Right lobe of liver (tissue), 6 donors: ENCODE results near the gene DHFR2. TPM values are rescaled to one million over a fixed set of nuclear protein-coding genes. Genes with fewer than 3 reads are reported as not detected.

Source experiments
- ATAC-seq, 4 donors: fragments of 200-7000 bp; cut with Tn5 transposase; one replicate each; pipeline ENCODE4 v1.9.1; 2020; ENCODE audit warnings: mild to moderate bottlenecking in 4 of 4, moderate library complexity in 4 of 4
- DNase-seq, 3 donors: peaks; one replicate each; pipeline ENCODE4 v3.0.0-alpha.2; 2020
- H3K27ac ChIP-seq, 3 donors: fragments of 200-600 bp; one replicate each; pipeline ENCODE4 v1.8.0; 2022
- H3K27me3 ChIP-seq, 2 donors: fragments of 200-600 bp; one replicate each; pipeline ENCODE4 v1.8.0; 2022
- H3K36me3 ChIP-seq, 4 donors: fragments of 200-600 bp; sonication (generic) in 1 of 4; one replicate each; pipeline versions ENCODE4 v1.5.1 to v1.8.0; 2017 to 2022; ENCODE audit warnings: control low read depth in 1 of 4
- H3K4me1 ChIP-seq, 4 donors: fragments of 200-600 bp; sonication (generic) in 1 of 4; one replicate each; pipeline versions ENCODE4 v1.5.1 to v1.8.0; 2017 to 2022; ENCODE audit warnings: control low read depth in 1 of 4
- H3K4me3 ChIP-seq, 3 donors: fragments of 200-600 bp; one replicate each; pipeline ENCODE4 v1.8.0; 2022
- H3K9me3 ChIP-seq, 4 donors: fragments of 200-600 bp; sonication (generic) in 1 of 4; one replicate each; pipeline versions ENCODE4 v1.5.1 to v1.8.0; 2017 to 2022; ENCODE audit warnings: control low read depth in 1 of 4
- POLR2A ChIP-seq: fragments of 450-650 bp; IDR thresholded peaks from one replicate; pipeline ENCODE4 v1.6.1; 2017; ENCODE audit warnings: antibody characterized with exemption, mild to moderate bottlenecking
- WGBS: methylation state at CpG from one replicate; pipeline ENCODE4 v1.1.6; 2018; ENCODE audit warnings: low coverage, low lambda C conversion rate; ENCODE audit not compliant: insufficient coverage; ENCODE audit errors: missing lambda C conversion rate; 5-methylcytosine and 5-hydroxymethylcytosine counted together
- intact Hi-C, 2 donors: fragments of 100-400 bp; cut with DNase I; formaldehyde crosslinking; loops; one replicate each; pipeline versions ENCODE4 v1.11.2 to v1.14.1; 2022
- total RNA-seq, 6 experiments: library from RNA; depleted of rRNA in 2 of 6; stranded (reverse); fragments of >200 nt in 2 of 6; fragmentation: NEBNext Ultra II Directional in 3 of 6; extraction: Animal tissue kit (Norgen Biotek cat#: 25700) in 3 of 6; gene quantifications; one replicate each; pipeline versions ENCODE4 v1.1.0 to v1.2.4, GENCODE V29; 2016 to 2023
- TF ChIP-seq, protein P1 (sequence below), 4 donors: fragments of 200-600 bp in 3 of 4; fragments of 450-650 bp in 1 of 4; IDR thresholded peaks; one replicate each; pipeline versions ENCODE4 v1.5.1 to v1.8.0; 2016 to 2022; ENCODE audit warnings: antibody characterized with exemption in 4 of 4, mild to moderate bottlenecking in 2 of 4
- donor health status: DM: no; HTN: yes; CAD: no.
- donor health status: DM: no; HTN: no; CAD: no.
- donor health status: DM: no; HTN: no; CAD: no.
- donor health status: DM: no; HTN: yes; CAD: no.
- donor health status: DM: no; HTN: yes; CAD: no.

The DHFR2 gene
- total RNA-seq, 6 experiments from 2014 or later = 3.3 to 5.7 (median 4.1) TPM

DNA sequence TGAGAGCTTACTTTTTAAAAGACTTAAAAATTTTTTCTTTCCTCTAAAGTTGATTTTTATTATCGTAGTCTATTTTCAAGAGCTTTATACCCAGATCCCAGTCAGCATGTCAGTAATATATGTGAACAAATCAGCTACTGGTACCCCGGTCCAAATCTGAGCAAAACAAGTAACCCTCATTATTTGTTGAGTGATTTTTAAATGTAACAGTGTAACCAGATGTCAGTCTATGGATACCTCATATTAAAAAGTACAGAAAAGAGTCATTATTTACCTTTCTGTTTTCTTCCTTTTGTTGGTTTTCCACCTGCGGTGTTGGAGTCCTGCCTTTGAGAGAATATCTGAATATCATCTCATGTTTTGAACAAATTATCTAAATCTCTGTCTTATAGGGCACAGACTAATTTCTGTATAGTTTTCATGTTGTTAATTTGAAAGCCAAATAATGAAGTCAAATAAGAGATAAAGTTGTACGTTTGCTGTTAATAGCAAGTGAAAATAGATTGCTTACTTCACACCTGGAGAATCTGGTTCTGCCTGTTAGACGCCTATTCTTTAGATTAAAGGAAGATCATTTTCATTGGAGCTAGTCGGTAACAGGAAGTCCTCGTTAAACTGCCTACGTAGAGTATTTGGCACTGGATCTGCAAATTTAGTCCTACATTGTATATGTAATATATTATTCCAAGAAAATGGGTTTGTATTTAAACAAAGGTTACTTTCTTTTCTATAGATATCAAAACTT is 34.5 kb downstream of the DHFR2 start, which contains the start of gene STX19:
Gene STX19, minus strand, starts transcription at position 505 of the 745 bp plus-strand sequence. CDS start 13,328 bp downstream, outside the sequence.
- no peaks in the 10 kb centered on the region for H3K36me3 ChIP-seq
- H3K9me3 ChIP-seq = no peaks in the 10 kb centered on the region
- H3K4me3 ChIP-seq = no peak within 1 kb of the TSS
- WGBS = 76% methylated on average over 8 of the region's 8 CpGs
- no peak for DNase-seq
- TF ChIP-seq, protein P1, sequence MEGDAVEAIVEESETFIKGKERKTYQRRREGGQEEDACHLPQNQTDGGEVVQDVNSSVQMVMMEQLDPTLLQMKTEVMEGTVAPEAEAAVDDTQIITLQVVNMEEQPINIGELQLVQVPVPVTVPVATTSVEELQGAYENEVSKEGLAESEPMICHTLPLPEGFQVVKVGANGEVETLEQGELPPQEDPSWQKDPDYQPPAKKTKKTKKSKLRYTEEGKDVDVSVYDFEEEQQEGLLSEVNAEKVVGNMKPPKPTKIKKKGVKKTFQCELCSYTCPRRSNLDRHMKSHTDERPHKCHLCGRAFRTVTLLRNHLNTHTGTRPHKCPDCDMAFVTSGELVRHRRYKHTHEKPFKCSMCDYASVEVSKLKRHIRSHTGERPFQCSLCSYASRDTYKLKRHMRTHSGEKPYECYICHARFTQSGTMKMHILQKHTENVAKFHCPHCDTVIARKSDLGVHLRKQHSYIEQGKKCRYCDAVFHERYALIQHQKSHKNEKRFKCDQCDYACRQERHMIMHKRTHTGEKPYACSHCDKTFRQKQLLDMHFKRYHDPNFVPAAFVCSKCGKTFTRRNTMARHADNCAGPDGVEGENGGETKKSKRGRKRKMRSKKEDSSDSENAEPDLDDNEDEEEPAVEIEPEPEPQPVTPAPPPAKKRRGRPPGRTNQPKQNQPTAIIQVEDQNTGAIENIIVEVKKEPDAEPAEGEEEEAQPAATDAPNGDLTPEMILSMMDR (IDR thresholded peaks at IDR 0.05) = no peak
- no peak for TF ChIP-seq POLR2A
- intact Hi-C loops = no loop called here
- H3K4me1 ChIP-seq = no peaks in the 10 kb centered on the region
- no peak within 1 kb of the TSS for H3K27ac ChIP-seq
- H3K27me3 ChIP-seq = no peaks in the 10 kb centered on the region
- no peak for ATAC-seq

DNA sequence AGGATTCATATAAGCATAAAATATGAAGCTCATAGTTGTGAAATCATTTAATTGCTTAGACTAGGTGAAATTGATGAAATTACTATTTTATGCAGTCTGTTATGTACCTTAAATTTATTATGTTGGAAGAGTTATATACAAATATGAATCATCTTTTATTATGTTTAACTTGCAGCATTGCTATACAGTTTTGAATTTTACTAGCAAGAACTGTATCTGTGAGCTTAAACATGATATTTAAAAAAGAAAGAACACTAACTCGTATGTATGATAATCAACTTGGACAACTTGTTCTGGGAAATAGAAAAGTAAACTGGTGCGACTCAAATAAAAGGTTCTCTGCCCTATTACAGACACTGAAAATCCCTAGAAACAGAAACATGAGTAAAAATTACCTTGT is 36.1 kb downstream of the DHFR2 start:
- Histone ChIP-seq H3K9me3 (no peaks in the 10 kb centered on the region), H3K27ac (no peak overlapping the region), H3K4me1 (no peaks in the 10 kb centered on the region), H3K27me3 (no peaks in the 10 kb centered on the region), H3K36me3 (no peaks in the 10 kb centered on the region), H3K4me3 (no peak overlapping the region)
- intact Hi-C loops = no loop called here
- TF ChIP-seq, protein P1 (IDR thresholded peaks at IDR 0.05) = no peak
- no peak for TF ChIP-seq POLR2A
- no peak for ATAC-seq
- 85% methylated on average over 2 of the region's 2 CpGs for WGBS
- DNase-seq = no peak

DNA sequence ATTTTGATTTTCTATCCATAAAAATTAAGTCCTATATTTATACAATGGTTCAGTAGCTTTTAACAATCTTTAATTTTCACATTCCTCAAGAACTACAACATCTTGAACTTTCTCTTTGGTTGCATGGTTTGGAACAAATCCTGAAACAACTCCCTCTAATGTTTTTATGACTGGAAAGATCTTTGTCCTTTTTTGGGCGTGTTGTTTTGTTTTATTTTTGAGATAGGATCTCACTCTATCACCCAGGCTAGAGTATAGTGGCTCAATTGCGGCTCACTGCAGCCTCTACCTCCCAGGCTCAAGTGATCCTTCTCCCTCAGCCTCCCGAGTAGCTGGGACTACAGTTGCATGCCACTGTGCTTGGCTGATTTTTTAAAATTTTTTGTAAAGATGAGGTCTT is 38.3 kb downstream of the DHFR2 start:
- TF ChIP-seq, protein P1 (IDR thresholded peaks at IDR 0.05) = no peak
- TF ChIP-seq POLR2A = no peak
- DNase-seq (no peak), ATAC-seq (no peak)
- WGBS = 85% methylated on average over 3 of the region's 3 CpGs
- intact Hi-C loops = no loop called here
- Histone ChIP-seq H3K27me3 (no peaks in the 10 kb centered on the region), H3K9me3 (no peaks in the 10 kb centered on the region), H3K4me1 (no peaks in the 10 kb centered on the region), H3K27ac (no peak overlapping the region), H3K4me3 (no peak overlapping the region), H3K36me3 (no peaks in the 10 kb centered on the region)

DNA sequence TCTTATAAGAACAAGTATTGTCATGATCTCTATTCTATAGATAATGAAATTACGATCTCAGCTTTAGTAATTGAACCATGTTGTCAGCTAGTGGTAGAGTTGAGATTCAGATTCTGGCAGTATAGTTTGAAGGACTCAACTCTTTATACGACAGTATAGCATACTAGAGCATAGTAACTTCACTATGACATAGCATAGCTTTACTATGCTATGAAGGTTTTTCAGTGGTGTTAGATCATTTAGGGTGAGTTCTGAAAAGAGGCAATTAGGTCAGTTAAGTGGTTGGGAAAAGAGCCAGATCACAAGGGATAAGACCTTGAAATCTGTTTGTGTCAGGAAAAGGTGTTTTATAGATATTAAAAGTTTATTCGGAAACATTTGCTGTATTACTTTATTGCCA is 42.4 kb downstream of the DHFR2 start:
- intact Hi-C loops = no loop called here
- H3K4me1 ChIP-seq = no peaks in the 10 kb centered on the region
- no peaks in the 10 kb centered on the region for H3K27me3 ChIP-seq
- ATAC-seq (no peak), DNase-seq (no peak)
- no peak overlapping the region for H3K27ac ChIP-seq
- no peak overlapping the region for H3K4me3 ChIP-seq
- no peaks in the 10 kb centered on the region for H3K36me3 ChIP-seq
- no peaks in the 10 kb centered on the region for H3K9me3 ChIP-seq
- WGBS = 85% methylated on average over 3 of the region's 3 CpGs
- TF ChIP-seq POLR2A = no peak
- TF ChIP-seq, protein P1 (IDR thresholded peaks at IDR 0.05) = no peak
